Umbilical cord (tissue), 2 donors: ENCODE data around the gene NUP62. TPM values are rescaled to one million over a fixed set of nuclear protein-coding genes. Genes with fewer than 3 reads are reported as not detected.
"Not testable (repeated sequence)": the region's sequence is repeated elsewhere in the genome, so short reads cannot be mapped to it uniquely, and the experiment has no call there.

Experiments
- DNase-seq: peaks from one replicate; pipeline ENCODE4 v3.0.0-alpha.2; 2015; ENCODE audit warnings: low spot score
- total RNA-seq: library from RNA; depleted of rRNA; stranded (reverse); fragments of >200 nt; gene quantifications from one replicate; pipeline ENCODE4 v1.2.3, GENCODE V29; 2014; ENCODE audit warnings: low replicate concordance; ENCODE audit not compliant: insufficient read depth

The NUP62 gene, protein sequence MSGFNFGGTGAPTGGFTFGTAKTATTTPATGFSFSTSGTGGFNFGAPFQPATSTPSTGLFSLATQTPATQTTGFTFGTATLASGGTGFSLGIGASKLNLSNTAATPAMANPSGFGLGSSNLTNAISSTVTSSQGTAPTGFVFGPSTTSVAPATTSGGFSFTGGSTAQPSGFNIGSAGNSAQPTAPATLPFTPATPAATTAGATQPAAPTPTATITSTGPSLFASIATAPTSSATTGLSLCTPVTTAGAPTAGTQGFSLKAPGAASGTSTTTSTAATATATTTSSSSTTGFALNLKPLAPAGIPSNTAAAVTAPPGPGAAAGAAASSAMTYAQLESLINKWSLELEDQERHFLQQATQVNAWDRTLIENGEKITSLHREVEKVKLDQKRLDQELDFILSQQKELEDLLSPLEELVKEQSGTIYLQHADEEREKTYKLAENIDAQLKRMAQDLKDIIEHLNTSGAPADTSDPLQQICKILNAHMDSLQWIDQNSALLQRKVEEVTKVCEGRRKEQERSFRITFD
- total RNA-seq = 15.4 TPM

DNA sequence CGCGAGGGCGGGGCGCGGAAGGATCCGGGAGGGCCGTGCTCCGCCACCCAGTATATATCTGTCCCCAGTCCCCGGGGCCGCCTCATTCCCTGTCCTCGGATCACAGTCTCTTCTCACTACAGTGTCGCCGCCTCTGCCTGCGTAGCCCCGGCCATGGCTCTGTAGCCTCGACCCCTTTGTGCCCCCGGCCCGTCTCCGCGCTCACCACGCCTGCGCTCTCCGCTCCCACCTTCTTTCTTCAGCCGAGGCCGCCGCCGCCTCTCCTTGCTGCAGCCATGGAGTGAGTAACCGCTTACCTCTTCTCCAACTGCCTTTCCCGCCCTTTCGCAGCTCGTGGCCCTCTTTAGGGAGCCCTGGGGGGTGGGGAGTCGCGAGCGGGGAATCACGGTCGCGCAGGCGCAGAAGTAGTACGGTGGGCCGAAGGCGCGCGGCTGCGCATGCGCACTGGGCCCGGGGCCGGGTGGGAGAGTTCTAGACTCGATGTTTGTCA is at the start of gene NUP62, which contains the start of gene ATF5:
Gene NUP62, minus strand, starts transcription at position 384 of the 490 bp plus-strand sequence. CDS start 19,697 bp downstream, outside the sequence.
Gene ATF5, plus strand, starts transcription at position 85 of the 490 bp plus-strand sequence. CDS start 1,646 bp downstream, outside the sequence.
- DNase-seq = no peak

DNA sequence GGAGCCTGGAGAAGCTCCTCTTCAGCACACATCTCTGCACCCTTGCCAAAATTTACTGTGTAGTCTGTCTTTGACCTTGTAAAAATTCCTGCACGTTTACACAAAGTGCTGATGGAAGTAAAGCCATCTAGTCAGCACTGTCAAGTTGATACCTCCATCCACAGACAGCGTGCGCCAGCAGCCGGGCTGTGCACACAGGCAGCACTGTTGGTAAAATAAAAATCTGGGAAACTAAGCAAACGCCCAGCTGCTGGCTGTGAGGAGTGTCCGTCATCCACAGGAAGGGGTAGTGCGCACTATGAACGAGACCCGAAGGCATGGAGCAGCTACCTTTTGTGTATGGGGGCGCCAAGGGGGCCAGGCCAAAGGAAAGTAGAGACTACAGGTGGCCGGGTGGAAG is 49.0 kb upstream of the NUP62 start:
- no peak for DNase-seq

DNA sequence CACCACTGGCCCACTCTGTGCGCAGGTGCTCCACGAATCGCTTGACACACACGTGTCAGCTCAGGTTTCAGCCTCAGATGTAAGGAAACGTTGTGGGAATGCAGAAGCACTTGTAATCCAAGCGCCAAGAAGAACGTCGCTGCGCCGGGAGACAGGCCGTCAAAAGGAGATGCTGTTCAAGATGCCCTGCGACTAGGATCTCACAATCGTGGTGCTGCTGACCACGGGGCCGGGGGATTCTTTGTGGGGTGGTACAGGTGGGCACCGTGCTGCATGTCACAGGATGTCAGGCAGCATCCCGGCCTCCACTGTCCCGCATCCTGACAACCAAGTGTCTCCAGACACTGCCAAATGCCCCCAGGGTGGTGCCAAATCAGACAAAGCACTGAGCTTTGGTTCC is 48.6 kb upstream of the NUP62 start:
- no peak for DNase-seq

DNA sequence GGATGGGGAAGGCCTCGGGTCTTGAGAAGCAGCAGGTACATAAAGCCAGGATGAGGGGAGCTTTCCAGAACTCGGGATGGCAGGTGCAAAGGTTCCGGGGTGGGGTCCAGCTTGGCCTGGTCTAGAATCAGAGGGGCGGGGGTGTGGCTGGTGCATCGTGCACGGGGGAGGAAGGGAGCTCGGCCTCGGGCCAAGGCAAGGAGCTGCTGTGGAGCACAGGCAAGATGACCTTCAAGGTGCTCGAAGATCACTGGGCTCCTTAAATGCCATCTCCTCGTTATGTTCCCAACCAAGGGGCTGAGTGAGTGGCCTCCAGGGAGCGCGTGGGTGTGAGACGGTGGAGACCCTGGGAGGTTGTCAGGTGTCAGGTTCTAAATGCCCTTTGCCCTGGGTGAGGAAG is 47.8 kb upstream of the NUP62 start:
- no peak for DNase-seq

DNA sequence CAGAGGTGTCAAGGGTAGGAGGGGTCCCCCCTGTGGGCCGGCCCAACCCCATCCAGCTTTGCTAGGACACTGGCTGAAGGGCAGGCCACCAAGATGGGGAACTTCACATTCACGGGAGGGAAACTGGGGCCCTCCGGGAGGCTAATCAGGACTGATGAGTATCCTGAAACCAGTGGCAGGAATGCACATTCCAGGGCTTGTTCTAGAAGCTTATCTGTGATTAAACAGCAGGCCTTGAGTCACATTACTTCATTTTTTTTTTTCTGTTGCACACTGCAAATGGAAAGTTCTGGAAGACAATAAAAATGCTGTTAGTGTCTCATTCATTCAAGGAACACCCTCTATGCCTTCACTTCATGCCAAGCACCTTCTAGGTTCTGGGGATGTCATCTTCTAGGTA is 47.2 kb upstream of the NUP62 start:
- no peak for DNase-seq

DNA sequence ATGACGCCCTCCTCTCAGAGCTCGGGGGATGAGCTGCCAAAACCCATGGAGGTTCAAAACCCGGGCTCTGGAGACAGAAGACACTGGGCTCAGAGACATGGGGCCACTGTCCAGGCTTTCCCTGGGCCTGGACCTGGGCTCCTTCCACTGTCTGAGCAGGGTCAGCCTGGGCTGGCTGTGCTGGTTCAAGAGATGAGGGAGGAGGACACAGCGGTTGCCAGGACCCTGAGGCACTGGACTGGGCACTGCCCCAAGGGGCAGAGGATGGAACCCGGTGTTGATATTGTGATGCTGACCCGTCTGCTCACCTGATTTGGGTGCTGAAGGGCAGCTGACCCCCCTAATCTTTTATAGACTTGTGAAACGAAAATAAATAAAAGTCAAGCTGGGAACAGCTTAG is 45.7 kb upstream of the NUP62 start:
- DNase-seq = no peak

DNA sequence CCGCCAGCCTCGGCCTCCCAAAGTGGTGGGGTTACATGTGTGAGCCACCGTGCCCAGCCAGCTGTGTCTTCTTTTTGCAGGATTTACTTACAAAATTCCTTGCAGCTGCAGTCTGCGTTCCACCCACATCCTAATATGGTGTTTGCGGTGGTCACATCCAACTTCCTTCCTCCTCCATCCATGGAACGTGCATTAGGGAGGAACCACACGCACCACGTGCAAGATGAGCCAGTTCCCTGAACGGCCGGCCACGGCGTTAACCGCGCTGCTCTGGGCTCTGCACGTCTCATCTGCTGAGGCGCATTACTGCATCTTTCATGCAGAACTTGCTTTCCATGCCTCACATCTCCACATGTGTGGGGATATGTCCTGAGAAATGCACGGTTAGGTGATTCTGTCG is 44.7 kb upstream of the NUP62 start:
- DNase-seq = no peak

DNA sequence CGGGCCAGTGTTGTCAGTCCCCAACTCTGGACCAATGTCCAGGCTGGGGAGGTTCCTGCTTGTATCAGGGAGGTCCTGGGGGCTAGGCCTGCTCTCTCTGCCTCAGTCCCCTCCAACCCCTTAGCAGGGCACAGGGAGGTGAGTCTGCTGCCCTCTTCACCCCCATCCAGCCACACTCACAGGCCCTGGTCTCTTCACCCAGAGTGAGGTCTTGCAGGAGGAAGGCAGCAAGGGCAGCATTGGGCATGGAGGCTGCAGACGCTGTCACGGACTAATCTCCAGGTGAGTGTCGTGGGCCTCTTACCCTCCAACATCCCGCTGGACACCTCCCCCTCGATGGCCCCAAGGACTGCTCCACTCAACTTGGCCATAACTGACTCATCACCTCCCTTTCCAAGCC is 43.5 kb upstream of the NUP62 start:
- DNase-seq = no peak

DNA sequence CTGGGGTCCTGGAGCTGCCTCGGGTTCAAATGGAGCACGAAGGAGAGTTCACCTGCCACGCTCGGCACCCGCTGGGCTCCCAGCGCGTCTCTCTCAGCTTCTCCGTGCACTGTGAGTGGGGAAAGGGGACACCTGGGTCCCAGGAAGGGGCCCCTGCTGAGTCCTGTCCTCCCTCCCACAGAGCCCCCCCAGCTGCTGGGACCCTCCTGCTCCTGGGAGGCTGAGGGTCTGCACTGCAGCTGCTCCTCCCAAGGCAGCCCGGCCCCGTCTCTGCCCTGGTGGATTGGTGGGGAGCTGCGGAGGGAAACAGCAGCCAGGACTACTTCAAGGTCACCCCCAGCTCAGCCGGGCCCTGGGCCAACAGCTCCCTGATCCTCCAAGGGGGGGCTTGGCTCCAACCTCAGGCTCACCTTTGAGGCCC is 42.7 kb upstream of the NUP62 start:
- DNase-seq = no peak

DNA sequence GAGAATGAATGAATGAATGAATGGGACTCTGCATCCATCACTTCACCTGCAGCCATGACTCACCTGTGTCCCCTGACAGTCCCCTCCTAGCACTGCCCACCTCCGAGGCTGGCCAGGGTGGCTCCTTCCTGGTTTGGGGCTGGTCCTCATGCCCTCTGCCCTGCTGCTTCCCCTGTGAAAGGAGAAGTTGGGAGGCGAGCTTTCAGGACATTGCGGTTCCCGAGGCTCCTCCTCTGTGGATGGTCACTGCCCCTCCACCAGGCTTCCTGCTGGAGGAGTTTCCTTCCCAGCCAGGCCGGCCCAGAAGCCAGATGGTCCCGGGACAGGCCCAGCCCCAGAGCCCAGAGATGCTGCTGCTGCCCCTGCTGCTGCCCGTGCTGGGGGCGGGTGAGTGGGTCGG is 40.1 kb upstream of the NUP62 start:
- DNase-seq = not testable (repeated sequence)

DNA sequence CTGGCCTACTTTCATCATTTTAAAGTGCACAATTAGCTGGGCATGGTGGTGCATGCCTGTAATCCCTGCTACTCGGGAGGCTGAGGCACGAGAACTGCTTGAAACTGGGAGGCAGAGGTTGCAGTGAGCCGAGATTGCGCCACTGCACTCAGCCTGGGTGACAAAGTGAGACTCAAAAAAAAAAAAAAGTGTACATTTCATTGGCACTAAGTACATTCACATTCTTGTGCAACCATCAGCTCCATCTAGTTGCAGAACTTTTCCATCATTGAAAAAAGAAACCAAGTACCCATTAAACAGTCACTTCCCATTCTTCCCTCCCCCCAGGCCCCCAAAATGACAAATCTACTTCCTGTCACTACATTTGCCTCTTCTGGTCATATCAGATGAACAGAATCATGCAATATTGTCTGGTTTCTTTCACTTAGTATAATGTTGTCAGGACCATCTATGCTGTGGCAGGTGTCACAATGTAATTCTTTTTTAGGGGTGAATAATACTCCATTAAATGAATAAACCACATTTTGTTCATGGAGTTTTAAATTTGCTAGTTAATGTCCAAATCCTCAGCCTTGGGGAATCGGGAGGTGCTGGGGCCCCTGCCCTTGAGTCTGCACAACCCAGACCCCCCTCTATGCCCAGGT is 39.1 kb upstream of the NUP62 start:
- no peak for DNase-seq

DNA sequence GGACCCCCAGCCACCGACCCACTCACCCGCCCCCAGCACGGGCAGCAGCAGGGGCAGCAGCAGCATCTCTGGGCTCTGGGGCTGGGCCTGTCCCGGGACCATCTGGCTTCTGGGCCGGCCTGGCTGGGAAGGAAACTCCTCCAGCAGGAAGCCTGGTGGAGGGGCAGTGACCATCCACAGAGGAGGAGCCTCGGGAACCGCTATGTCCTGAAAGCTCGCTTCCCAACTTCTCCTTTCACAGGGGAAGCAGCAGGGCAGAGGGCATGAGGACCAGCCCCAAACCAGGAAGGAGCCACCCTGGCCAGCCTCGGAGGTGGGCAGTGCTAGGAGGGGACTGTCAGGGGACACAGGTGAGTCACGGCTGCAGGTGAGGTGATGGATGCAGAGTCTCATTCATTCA is 31.7 kb upstream of the NUP62 start, which contains the start of gene SIGLEC11:
Gene SIGLEC11, minus strand, starts transcription at position 193 of the 400 bp plus-strand sequence. Its CDS starts 91 bp downstream, at position 102.
- DNase-seq = not testable (repeated sequence)

DNA sequence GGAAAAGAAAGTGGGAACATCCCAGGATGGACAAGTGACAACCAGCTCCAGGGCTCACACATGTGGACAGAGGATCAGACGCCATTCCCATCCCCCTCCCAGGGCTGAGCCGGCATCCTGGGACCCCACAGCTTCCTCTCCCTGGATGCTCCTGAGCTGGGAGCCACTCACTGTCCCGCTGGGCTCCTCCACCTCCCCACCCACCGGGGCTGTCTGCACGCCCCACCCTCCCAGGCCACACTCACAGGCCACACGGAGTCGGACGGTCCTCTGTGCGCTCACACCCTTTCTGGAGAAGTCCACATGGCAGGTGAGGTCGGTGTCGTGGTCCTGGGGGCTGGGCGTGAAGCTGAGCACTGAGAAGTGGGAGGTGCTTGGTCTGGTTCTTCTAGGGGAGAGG is 30.6 kb upstream of the NUP62 start:
- DNase-seq = not testable (repeated sequence)

DNA sequence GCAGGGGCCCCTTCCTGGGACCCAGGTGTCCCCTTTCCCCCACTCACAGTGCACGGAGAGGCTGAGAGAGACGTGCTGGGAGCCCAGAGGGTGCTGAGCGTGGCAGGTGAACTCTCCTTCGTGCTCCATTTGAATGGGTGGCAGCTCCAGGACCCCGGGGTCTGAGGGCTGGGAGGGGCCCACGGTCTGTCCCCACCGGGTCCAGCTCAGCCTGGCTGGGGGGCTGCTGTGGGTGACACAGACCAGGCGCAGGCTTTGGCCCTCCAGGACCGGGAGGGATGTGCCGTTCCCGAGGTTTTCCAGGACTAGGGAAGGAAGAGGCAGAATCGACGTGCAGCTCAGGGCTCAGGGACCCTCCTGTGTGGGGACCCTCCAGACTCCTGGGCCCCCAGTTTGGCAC is 29.3 kb upstream of the NUP62 start:
- not testable (repeated sequence) for DNase-seq

DNA sequence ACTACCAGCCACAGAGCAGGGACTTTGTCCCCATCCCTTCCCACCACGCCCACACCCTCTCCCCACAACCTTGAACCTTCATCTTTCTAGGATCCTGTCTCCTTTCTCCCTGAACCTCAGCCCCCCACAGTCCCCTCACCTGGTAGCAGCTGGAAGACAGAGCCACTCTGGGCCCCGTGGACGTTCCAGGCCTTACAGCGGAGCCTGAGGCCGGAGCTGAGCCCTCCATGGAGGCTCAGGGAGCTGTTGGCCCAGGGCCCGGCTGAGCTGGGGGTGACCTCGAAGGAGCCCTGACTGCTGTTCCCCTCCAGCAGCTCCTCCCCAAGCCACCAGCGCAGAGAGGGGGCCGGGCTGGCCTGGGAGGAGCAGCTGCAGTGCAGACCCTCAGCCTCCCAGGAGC is 28.8 kb upstream of the NUP62 start:
- not testable (repeated sequence) for DNase-seq

DNA sequence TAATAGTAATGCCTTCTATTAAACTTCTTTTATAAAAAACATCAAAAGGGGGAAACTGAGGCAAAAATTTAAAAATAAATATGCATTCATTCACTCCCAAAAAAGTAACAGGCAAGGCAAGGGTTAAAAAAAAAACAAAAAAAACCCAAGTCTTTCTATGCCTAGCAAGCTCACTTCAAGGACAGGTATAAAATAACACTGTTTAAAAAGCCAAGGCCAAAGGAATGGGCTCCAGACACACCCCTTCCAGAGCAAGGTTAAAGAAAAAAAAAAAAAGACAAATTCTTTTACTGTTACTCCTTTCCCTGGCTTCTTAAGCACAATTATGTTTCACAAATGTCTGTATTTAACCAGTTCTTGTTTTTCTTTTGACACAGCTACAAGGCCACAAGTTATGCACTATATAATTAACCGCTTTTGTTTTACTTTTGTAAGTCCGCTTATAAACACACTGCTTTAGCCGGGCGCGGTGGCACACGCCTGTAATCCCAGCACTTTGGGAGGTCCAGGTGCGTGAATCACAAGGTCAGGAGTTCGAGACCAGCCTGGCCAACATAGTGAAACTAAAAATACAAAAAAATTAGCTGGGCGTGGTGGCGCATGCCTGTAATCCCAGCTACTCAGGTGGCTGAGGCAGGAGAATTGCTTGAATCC is 28.1 kb upstream of the NUP62 start:
- no peak for DNase-seq

DNA sequence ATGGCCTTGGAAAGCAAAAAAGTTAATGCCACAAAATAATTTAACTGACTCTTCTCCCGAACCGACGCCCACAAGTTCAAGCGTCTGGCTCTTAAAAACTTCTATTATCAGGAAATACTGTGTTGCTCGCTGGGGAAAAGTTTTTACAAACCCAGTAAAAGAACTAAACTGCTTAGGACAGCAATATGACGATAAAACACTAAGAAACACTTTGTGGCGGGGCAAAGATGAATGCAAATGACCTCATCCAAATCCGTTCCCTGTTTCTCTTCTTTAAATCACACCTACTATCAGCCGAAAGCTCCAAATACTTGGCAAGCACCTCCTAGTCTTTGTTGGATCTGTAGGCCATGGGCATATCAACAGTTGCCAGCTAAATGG is 26.8 kb upstream of the NUP62 start:
- DNase-seq = no peak

DNA sequence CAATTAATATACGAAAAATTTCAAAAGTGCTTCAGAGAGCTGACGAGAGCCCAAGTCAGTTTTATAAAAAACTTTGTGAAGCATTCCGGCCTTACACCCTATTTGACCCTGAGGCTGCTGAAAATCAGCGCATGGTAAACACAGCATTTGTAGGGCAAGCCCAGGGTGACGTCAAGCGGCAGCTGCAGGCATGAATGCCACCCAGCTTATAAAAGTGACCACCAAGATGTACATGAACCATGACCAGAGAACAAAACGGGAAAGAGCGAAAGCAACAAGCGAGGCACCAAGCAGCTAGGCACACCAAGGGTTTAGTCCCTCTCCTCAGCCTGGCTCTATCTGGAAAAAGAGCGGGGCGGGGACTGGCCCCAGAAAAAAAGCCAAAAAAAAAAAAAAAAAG is 25.6 kb upstream of the NUP62 start:
- no peak for DNase-seq

DNA sequence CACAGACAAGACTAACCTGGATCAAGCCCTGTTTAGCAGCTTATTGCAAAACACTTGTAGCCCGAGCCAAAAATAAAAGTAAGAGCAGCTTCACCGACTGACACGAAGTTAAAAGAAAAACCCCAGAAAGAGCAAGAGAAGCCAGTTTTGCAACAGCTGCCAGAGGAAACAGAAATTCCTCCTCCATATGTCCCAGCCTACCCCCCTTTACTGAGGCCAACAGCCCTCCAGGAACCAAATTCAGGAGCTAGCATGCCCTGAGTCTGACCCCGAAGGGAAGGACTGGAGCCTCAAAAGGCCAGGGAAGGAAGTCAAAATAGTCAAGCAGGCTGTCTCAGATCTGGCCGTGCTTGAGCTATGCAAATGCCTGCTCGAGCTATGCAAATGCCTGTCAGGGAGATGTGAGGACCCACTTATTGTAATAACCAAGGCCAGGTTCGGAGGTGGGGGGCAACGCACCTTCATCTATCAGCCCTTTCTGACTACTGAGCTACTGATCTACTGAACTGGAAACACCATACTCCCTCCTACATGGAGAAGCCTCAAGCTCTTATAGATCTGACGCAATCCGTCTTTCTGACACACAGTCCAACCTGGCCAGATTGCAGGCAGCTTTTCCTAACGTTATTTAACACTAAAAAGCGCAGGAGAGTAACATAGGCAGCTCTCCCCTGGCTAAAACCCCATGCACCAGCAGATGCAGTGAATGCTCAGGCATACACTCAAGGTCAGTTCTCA is 25.0 kb upstream of the NUP62 start:
- peak; percentile 89 for DNase-seq

DNA sequence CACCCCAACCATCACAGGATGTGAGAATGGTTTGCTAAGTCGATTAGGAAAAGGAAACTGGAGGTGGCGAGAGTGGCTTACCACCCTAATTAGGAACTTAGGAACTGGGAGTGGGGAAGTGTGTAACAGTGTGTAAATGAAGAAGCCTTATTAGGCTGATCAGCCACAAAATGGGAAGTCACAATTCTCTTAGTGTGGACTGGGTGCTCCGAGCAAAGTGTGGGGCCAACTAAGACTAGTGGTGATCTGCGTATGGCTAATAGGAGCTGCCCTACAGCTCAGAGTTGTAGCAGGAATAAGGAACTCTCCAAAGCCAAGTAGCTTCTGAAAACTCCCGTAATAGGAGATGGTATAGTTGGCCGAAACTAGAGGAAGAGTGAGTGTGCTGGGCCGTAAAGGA is 24.1 kb upstream of the NUP62 start:
- DNase-seq = no peak

DNA sequence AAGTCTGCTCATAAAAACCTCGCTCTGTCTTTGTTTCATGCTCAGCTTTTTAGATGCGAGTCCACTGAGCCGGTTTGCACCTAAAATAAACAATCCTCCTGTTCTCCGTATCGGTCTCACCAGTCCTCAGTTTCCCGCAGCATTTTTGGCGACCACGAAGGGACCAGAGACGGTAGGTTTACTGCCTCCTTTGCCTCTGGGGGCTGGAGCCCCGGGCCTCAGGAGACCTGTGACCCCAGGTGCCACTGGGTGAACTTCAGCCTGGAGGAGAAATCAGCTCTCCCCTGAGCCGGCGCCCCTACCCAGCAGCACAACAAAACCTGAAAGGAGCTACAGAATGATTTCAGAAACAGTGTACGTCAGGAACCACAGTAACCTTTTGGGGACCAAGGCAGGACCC is 23.6 kb upstream of the NUP62 start:
- no peak for DNase-seq
